GM23338 (cell line): ENCODE data around the gene TRUB2.

Experiments used
- CREB1 ChIP-seq: fragments of 250-450 bp; sonication (Bioruptor Pico); IDR thresholded peaks from 2 replicates; pipeline ENCODE4 v1.5.0; 2020; ENCODE audit warnings: low read depth, mild to moderate bottlenecking, moderate library complexity
- CTCF ChIP-seq, 2 experiments: fragments of 200-600 bp in 1 of 2; sonication (generic) in 1 of 2; conservative IDR thresholded peaks; 2 replicates each; pipeline versions ENCODE4 v1.5.1 to v1.6.1; 2016 to 2017; ENCODE audit warnings: antibody characterized with exemption in 2 of 2, low read depth in 2 of 2, mild to moderate bottlenecking in 2 of 2, moderate library complexity in 1 of 2
- EZH2 ChIP-seq: fragments of 200-600 bp; sonication (generic); IDR thresholded peaks from one replicate; pipeline ENCODE4 v1.8.0; 2017; ENCODE audit warnings: antibody characterized with exemption, mild to moderate bottlenecking, low read depth; ENCODE audit not compliant: unreplicated experiment
- POLR2AphosphoS5 ChIP-seq: IDR thresholded peaks from 2 replicates; pipeline ENCODE4 v1.6.1; 2016; ENCODE audit warnings: antibody characterized with exemption, low read depth
- REST ChIP-seq: IDR thresholded peaks from one replicate; pipeline ENCODE4 v1.6.1; 2018; ENCODE audit warnings: antibody characterized with exemption; ENCODE audit not compliant: unreplicated experiment

GRCh38 chr9:128259156-128259555 is 63.1 kb downstream of the TRUB2 start:
- TF ChIP-seq CTCF (conservative IDR thresholded peaks at IDR 0.05; ENCODE audit: low read depth in 2 of 2) = peak; percentile 37 to 70
- no peak for TF ChIP-seq POLR2AphosphoS5
- no peak for TF ChIP-seq CREB1
- TF ChIP-seq EZH2 = no peak
- TF ChIP-seq REST = no peak
